Prostate gland (tissue), 2 donors: ENCODE data around the gene KLF7. TPM values are rescaled to one million over a fixed set of nuclear protein-coding genes. Genes with fewer than 3 reads are reported as not detected.

ENCODE experiments used
- DNase-seq: peaks from one replicate; pipeline ENCODE4 v3.0.0-alpha.2; 2019; ENCODE audit warnings: low spot score
- H3K27ac ChIP-seq, 2 donors: fragments of 200-600 bp; sonication (generic); 2 replicates each; pipeline ENCODE4 v1.5.1; 2017 to 2019
- H3K27me3 ChIP-seq: fragments of 200-600 bp; sonication (generic); replicated peaks from 2 replicates; pipeline ENCODE4 v1.5.1; 2019; ENCODE audit not compliant: insufficient read depth
- H3K36me3 ChIP-seq, 2 donors: fragments of 200-600 bp; sonication (generic); 1 replicate in 1 of 2; 2 replicates in 1 of 2; pipeline versions ENCODE4 v1.5.1 to v1.8.1; 2017 to 2019
- H3K4me1 ChIP-seq: fragments of 200-600 bp; sonication (generic); replicated peaks from 2 replicates; pipeline ENCODE4 v1.5.1; 2019
- H3K4me3 ChIP-seq, 2 donors: fragments of 200-600 bp; sonication (generic); 2 replicates each; pipeline ENCODE4 v1.5.1; 2017 to 2019
- H3K9me3 ChIP-seq: fragments of 200-600 bp; sonication (generic); 2 replicates; pipeline ENCODE4 v1.5.1; 2017
- CTCF ChIP-seq, 4 experiments: fragments of 200-600 bp in 2 of 4; fragments of 450-650 bp in 2 of 4; sonication (generic) in 2 of 4; IDR thresholded peaks; 1 replicate in 3 of 4; 2 replicates in 1 of 4; pipeline ENCODE4 v1.5.1; 2016 to 2019; ENCODE audit warnings: antibody characterized with exemption in 4 of 4, mild to moderate bottlenecking in 2 of 4, moderate library complexity in 2 of 4
- POLR2A ChIP-seq: fragments of 450-650 bp; IDR thresholded peaks from one replicate; pipeline ENCODE4 v1.6.1; 2016; ENCODE audit warnings: antibody characterized with exemption, mild to moderate bottlenecking
- POLR2AphosphoS5 ChIP-seq: sonication (generic); formaldehyde crosslinking; IDR thresholded peaks from one replicate; pipeline ENCODE4 v1.6.1; 2017; ENCODE audit warnings: antibody characterized with exemption
- WGBS: methylation state at CpG from one replicate; pipeline ENCODE4 v1.1.5; 2018; 5-methylcytosine and 5-hydroxymethylcytosine counted together
- intact Hi-C: fragments of 100-400 bp; cut with DNase I; formaldehyde crosslinking; loops from one replicate; pipeline ENCODE4 v1.14.2; 2022
- total RNA-seq, 2 donors: library from RNA; depleted of rRNA; stranded (reverse); fragments of >200 nt; gene quantifications; one replicate each; pipeline ENCODE4 v1.1.0, GENCODE V29; 2016

Gene KLF7
- total RNA-seq, 2 donors from 2014 or later, result 10.2 to 23.9 TPM

- Histone ChIP-seq H3K4me3 (peak overlapping the region; percentile 81 to 85), H3K27ac (peak overlapping the region; percentile 100), H3K9me3 (no peaks in the 10 kb centered on the region), H3K27me3 (no peaks in the 10 kb centered on the region), H3K4me1 (no peaks in the 10 kb centered on the region), H3K36me3 (no peaks in the 10 kb centered on the region)
- DNase-seq, result peak; percentile 64
- intact Hi-C loops, result loop anchor here (5.0 to 10.0 kb wide), 5 partner anchors 151 to 1009 kb away; partner anchors contain the start of genes EEF1B2, METTL21A and NDUFS1
- under 1% methylated on average over 20 of the region's 20 CpGs for WGBS
- no peak for TF ChIP-seq POLR2A
- TF ChIP-seq POLR2AphosphoS5, result peak; percentile 26
These were observed 1.5 kb downstream of the KLF7 start for GRCh38 chr2:207164006-207164831.

GRCh38 chr2:207163756-207164005 is 2.1 kb downstream of the KLF7 start:
- no peaks in the 10 kb centered on the region for H3K27me3 ChIP-seq
- 1% methylated on average over 2 of the region's 2 CpGs for WGBS
- no peak for DNase-seq
- H3K36me3 ChIP-seq, result no peaks in the 10 kb centered on the region
- intact Hi-C loops, result loop anchor here (5.0 to 10.0 kb wide), 5 partner anchors 151 to 1009 kb away; partner anchors contain the start of genes EEF1B2, METTL21A and NDUFS1
- H3K4me1 ChIP-seq, result no peaks in the 10 kb centered on the region
- H3K27ac ChIP-seq, result peak overlapping the region; percentile 100
- H3K9me3 ChIP-seq, result no peaks in the 10 kb centered on the region
- H3K4me3 ChIP-seq, result peak overlapping the region; percentile 81 to 85
- no peak for TF ChIP-seq POLR2AphosphoS5
- no peak for TF ChIP-seq POLR2A
- TF ChIP-seq CTCF (IDR thresholded peaks at IDR 0.05), result no peak

GRCh38 chr2:207163053-207163755 is 2.5 kb downstream of the KLF7 start:
- Histone ChIP-seq H3K9me3 (no peaks in the 10 kb centered on the region), H3K27me3 (no peaks in the 10 kb centered on the region), H3K4me3 (peak overlapping the region; percentile 81 to 85), H3K4me1 (no peaks in the 10 kb centered on the region), H3K36me3 (no peaks in the 10 kb centered on the region), H3K27ac (peak overlapping the region; percentile 100)
- WGBS, result 31% methylated on average over 7 of the region's 7 CpGs
- peak; percentile 79 for DNase-seq
- intact Hi-C loops, result loop anchor here (5.0 to 10.0 kb wide), 5 partner anchors 152 to 1008 kb away; partner anchors contain the start of genes EEF1B2, METTL21A and NDUFS1
- peak; percentile 28 for TF ChIP-seq POLR2A
- TF ChIP-seq POLR2AphosphoS5, result peak; percentile 94
- TF ChIP-seq CTCF (IDR thresholded peaks at IDR 0.05), result no peak

- intact Hi-C loops, result loop anchor here (5.0 to 10.0 kb wide), 5 partner anchors 152 to 1008 kb away; partner anchors contain the start of genes EEF1B2, METTL21A and NDUFS1
- peak overlapping the region; percentile 100 for H3K27ac ChIP-seq
These were observed 3.4 kb downstream of the KLF7 start for GRCh38 chr2:207162316-207162715.

More at GRCh38 chr2:207162316-207162715, 3.4 kb downstream of the KLF7 start:
- 56% methylated on average over 8 of the region's 8 CpGs for WGBS
- H3K4me1 ChIP-seq, result no peaks in the 10 kb centered on the region
- H3K9me3 ChIP-seq, result no peaks in the 10 kb centered on the region
- TF ChIP-seq POLR2AphosphoS5 (no peak), POLR2A (no peak), CTCF (IDR thresholded peaks at IDR 0.05) (no peak)
- no peaks in the 10 kb centered on the region for H3K27me3 ChIP-seq
- DNase-seq, result no peak
- no peak overlapping the region for H3K4me3 ChIP-seq
- no peaks in the 10 kb centered on the region for H3K36me3 ChIP-seq
